Muscle of leg (tissue), 11 donors: ENCODE measurements around the gene HLCS. TPM values are rescaled to one million over a fixed set of nuclear protein-coding genes. Genes with fewer than 3 reads are reported as not detected.

ENCODE experiments used
- DNase-seq: peaks from one replicate; pipeline ENCODE4 v3.0.0; 2013
- H3K27ac ChIP-seq: one replicate; pipeline ENCODE4 v1.5.1; 2013; ENCODE audit warnings: mild to moderate bottlenecking, low read length, control low read depth
- H3K27me3 ChIP-seq: one replicate; pipeline ENCODE4 v1.6.1; 2013; ENCODE audit warnings: low read length; ENCODE audit not compliant: control insufficient read depth, insufficient read depth
- H3K36me3 ChIP-seq: one replicate; pipeline ENCODE4 v1.6.1; 2013; ENCODE audit warnings: low read length; ENCODE audit not compliant: control insufficient read depth, insufficient read depth
- H3K4me1 ChIP-seq: one replicate; pipeline ENCODE4 v1.6.1; 2013; ENCODE audit warnings: low read length; ENCODE audit not compliant: control insufficient read depth, insufficient read depth
- H3K4me3 ChIP-seq: one replicate; pipeline ENCODE4 v1.5.1; 2013; ENCODE audit warnings: low read length, control low read depth
- H3K9me3 ChIP-seq: replicated peaks from 2 replicates; pipeline ENCODE4 v1.6.1; 2013; ENCODE audit warnings: low read depth, low read length; ENCODE audit not compliant: control insufficient read depth
- WGBS: methylation state at CpG from one replicate; pipeline ENCODE4 v1.1.5; 2013; ENCODE audit warnings: missing lambda C conversion rate; ENCODE audit not compliant: insufficient coverage; 5-methylcytosine and 5-hydroxymethylcytosine counted together
- polyA plus RNA-seq, 8 donors: library from polyadenylated mRNA; unstranded; fragments of 120-200 nt; gene quantifications; one replicate each; pipeline versions ENCODE4 v1.2.1 to v1.2.3, GENCODE V29; 2013; ENCODE audit warnings: inconsistent platforms in 1 of 8, low replicate concordance in 1 of 8; ENCODE audit not compliant: insufficient read length in 8 of 8, insufficient read depth in 1 of 8
- total RNA-seq: library from RNA; stranded (reverse); fragments of 120-200 nt; gene quantifications from one replicate; pipeline ENCODE4 v1.2.4, GENCODE V29; 2013

HLCS gene
- total and polyA plus RNA-seq, 9 donors: 8.4 to 13.4 (median 12.9) TPM

- no peak overlapping the region for H3K4me3 ChIP-seq
- no peaks in the 10 kb centered on the region for H3K9me3 ChIP-seq
- H3K36me3 ChIP-seq: no peaks in the 10 kb centered on the region
- peaks cover 2% of the 10 kb centered on the region for H3K4me1 ChIP-seq
- no peaks in the 10 kb centered on the region for H3K27me3 ChIP-seq
- 45% methylated on average over 2 of the region's 4 CpGs for WGBS
- H3K27ac ChIP-seq: no peak overlapping the region
- no peak for DNase-seq
Measured at GRCh38 chr21:36861595-36862323, 104.7 kb downstream of the HLCS start.

- no peaks in the 10 kb centered on the region for H3K27me3 ChIP-seq
- H3K36me3 ChIP-seq: no peaks in the 10 kb centered on the region
- H3K9me3 ChIP-seq: no peaks in the 10 kb centered on the region
- H3K27ac ChIP-seq: no peak overlapping the region
- no peak for DNase-seq
- no peak overlapping the region for H3K4me3 ChIP-seq
- H3K4me1 ChIP-seq: peaks cover 2% of the 10 kb centered on the region
- 65% methylated on average over 3 of the region's 8 CpGs for WGBS
Measured at GRCh38 chr21:36860736-36861594, 105.5 kb downstream of the HLCS start.

- no peaks in the 10 kb centered on the region for H3K27me3 ChIP-seq
- peak; percentile 53 for DNase-seq
- no peak overlapping the region for H3K4me3 ChIP-seq
- H3K4me1 ChIP-seq: peaks cover 2% of the 10 kb centered on the region
- WGBS: 100% methylated on average over 2 of the region's 8 CpGs
- no peaks in the 10 kb centered on the region for H3K36me3 ChIP-seq
- H3K9me3 ChIP-seq: no peaks in the 10 kb centered on the region
- H3K27ac ChIP-seq: no peak overlapping the region
Measured at GRCh38 chr21:36859744-36860501, 106.5 kb downstream of the HLCS start.

GRCh38 chr21:36858320-36858957, 108.0 kb downstream of the HLCS start:
- no peaks in the 10 kb centered on the region for H3K36me3 ChIP-seq
- peaks cover 2% of the 10 kb centered on the region for H3K4me1 ChIP-seq
- no peaks in the 10 kb centered on the region for H3K9me3 ChIP-seq
- H3K27ac ChIP-seq: no peak overlapping the region
- no peak overlapping the region for H3K4me3 ChIP-seq
- DNase-seq: no peak
- no peaks in the 10 kb centered on the region for H3K27me3 ChIP-seq
- 79% methylated on average over 4 of the region's 7 CpGs for WGBS

- Histone ChIP-seq H3K27ac (no peak overlapping the region), H3K27me3 (no peaks in the 10 kb centered on the region), H3K4me1 (peaks cover 6% of the 10 kb centered on the region), H3K36me3 (no peaks in the 10 kb centered on the region), H3K9me3 (no peaks in the 10 kb centered on the region), H3K4me3 (no peak overlapping the region)
- DNase-seq: no peak
- no CpG with 5 or more reads among the region's 3 CpGs for WGBS
Measured at GRCh38 chr21:36856643-36857042, 109.8 kb downstream of the HLCS start.

GRCh38 chr21:36854391-36854790, 112.1 kb downstream of the HLCS start:
- 26% methylated on average over 4 of the region's 5 CpGs for WGBS
- Histone ChIP-seq H3K9me3 (no peaks in the 10 kb centered on the region), H3K36me3 (no peaks in the 10 kb centered on the region), H3K27ac (no peak overlapping the region), H3K4me1 (peaks cover 4% of the 10 kb centered on the region), H3K27me3 (no peaks in the 10 kb centered on the region), H3K4me3 (no peak overlapping the region)
- peak; percentile 44 for DNase-seq

GRCh38 chr21:36852864-36853263, 113.6 kb downstream of the HLCS start:
- Histone ChIP-seq H3K36me3 (no peaks in the 10 kb centered on the region), H3K27me3 (no peaks in the 10 kb centered on the region), H3K4me3 (no peak overlapping the region), H3K4me1 (peaks cover 4% of the 10 kb centered on the region), H3K27ac (no peak overlapping the region), H3K9me3 (no peaks in the 10 kb centered on the region)
- no CpG with 5 or more reads among the region's 4 CpGs for WGBS
- no peak for DNase-seq

GRCh38 chr21:36852293-36852692, 114.2 kb downstream of the HLCS start:
- Histone ChIP-seq H3K9me3 (no peaks in the 10 kb centered on the region), H3K36me3 (no peaks in the 10 kb centered on the region), H3K27ac (no peak overlapping the region), H3K4me1 (peaks cover 4% of the 10 kb centered on the region), H3K4me3 (no peak overlapping the region), H3K27me3 (no peaks in the 10 kb centered on the region)
- no peak for DNase-seq
- WGBS: 30% methylated on average over 1 of the region's 1 CpG

- WGBS: 90% methylated on average over 3 of the region's 5 CpGs
- Histone ChIP-seq H3K36me3 (no peaks in the 10 kb centered on the region), H3K4me3 (no peak overlapping the region), H3K4me1 (peaks cover 6% of the 10 kb centered on the region), H3K27ac (no peak overlapping the region), H3K9me3 (no peaks in the 10 kb centered on the region), H3K27me3 (no peaks in the 10 kb centered on the region)
- no peak for DNase-seq
Measured at GRCh38 chr21:36851121-36851520, 115.3 kb downstream of the HLCS start.
